ENCODE measurements around the gene PYM1.
"Not testable (repeated sequence)": the region's sequence is repeated elsewhere in the genome, so short reads cannot be mapped to it uniquely, and the experiment has no call there.

The PYM1 gene

DNA sequence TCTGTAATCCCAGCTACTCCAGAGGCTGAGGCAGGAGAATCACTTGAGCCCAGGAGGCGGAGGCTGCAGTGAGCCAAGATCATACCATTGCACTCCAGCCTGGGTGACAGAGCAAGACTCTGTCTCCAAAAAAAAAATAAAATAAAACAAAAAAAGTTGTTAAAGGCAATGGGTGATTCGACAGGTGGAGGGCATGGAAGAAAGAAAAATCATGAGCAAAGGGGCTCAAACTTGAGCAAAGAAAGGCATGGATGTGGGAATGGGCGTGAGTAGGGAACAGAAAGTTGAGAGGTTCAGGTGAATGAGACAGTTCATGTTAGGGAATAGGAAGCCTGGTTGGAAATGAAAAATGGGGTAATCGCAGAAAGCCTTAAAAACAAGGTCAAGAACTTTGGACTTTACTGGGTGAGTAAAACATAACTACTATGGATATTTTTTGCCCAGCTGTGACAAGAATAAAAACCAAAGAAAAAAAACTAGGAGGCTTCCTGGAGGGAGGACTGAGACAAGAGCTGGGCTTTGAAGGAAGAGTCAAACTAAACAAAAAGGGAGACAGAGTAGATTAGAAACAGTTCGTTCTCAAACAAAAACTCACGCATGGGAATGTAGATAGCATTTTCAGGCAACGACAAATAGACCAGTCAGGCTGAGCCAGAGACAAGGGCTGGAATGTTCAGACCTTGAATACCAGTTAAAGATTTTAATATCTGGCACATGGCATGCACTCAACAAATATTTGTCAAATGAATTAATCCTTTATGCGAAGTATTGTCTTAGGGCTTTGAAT, 18.8 kb downstream of the PYM1 start:
- no peak for DNase-seq

DNA sequence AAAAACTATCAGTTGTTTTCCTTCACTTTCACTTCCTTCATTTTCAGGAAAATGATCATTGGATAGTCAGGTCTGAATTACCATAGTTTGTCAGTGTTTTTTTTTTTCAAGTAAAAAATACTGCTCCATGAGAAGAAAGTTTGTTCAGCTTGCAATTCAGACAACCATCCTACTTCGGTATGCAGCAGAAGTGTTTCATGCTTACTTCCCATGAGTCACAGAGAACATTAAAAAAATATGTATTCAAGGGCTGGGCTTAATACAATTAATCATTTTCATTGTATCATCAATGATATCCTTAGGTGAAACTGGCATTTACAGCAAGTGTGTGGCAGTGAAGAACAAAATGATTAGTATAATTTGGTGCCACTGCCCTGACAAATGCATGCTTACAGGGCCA, 21.6 kb downstream of the PYM1 start:
- no peak for DNase-seq

DNA sequence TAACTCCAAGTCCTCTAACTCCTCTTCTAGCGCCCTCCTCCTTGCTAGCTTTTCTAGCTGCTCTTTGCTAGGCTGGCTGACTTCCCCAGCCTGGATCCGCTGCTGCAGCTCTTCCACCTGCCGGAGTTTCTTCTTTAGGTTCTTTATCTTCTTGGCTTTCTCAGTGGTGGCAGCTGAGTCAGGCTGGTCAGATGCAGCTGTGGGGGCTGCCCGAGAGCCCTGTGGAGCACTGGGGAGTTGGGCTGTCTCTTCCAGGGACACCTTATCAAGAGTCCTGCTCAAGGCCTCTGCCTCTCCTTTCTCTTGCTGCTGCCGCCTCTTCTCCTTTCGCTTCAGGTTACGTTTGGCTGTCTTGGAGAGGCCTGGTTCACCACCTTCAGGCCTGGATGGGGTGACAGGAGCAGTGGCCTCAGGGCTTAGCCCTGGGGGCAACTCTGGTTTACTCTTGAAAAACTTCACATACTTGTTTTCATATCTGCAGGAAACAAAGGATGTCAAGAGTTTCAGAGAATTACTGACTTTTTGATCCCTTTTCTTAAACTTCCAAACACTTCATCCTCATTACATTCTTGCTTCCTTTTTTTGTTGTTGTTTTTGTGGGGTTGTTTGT, 25.7 kb downstream of the PYM1 start:
- DNase-seq: no peak

DNA sequence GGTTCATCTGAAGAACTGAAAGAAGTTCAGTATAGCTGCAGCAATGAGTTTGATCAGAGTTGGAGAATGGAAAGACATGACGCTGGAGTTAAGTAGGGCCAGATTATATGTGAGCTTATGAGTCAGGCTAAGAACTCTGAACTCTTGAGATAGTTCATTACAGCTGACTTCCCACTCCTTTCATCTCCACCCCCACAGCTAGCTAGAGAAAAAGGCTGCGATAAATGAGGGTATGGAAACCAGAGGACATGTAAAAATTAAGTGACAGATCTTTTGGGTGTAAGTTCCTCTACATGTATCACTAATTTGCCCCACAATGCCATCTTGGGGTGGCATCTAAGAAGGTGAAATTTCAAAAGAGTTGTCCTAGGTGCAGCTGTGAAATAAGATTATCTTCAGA, 28.6 kb downstream of the PYM1 start:
- DNase-seq: no peak

DNA sequence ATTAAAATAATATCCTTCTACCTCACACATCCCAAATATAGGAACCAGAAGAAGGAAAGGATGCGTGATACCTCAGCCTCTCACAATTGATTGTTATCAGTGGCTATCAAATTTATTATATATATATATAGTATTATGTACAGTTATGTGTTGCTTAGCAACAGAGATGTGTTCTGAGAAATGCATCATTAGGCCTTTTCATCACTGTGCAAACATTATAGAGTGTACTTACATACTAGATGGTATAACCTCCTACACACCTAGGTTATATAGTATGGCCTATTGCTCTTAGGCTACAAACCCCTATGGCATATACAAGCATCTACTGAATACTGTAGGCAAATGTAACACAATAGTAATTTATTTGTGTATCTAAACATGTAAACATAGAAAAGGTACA, 34.0 kb downstream of the PYM1 start:
- no peak for DNase-seq

DNA sequence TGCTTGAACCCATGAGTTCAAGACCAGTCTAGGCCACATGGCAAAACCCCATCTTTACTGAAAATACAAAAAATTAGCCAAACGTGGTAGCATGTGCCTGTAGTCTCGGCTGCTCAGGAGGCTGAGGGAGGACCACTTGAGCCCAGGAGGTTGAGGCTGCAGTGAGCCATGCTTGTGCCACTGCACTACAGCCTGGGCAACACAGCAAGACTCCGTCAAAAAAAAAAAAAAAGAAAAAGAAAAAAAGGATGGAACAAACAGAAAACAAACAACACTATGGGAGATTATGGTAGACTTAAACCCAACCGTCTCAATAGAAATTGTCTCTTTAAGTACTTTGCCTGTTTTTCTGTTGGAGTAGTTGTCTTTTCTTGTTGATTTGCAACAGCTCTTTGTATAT, 36.4 kb downstream of the PYM1 start:
- no peak for DNase-seq

DNA sequence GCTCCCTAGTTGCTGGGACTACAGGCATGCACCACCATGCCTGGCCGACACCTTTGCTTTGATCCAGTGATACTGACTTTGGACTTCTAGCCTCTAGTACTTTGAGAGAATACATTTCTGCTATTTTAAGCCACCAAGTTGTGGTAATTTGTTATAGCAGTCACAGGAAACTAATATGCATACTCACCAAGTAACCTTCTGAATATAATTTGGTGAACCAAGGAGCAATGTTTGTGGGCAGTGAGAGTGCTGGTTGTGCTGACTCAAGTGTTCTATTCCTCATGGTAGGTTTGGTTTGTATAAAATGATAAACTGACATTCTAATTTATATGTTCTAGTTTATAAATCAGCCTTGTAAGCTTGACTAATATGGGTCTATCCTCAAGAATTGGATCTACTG, 42.6 kb downstream of the PYM1 start:
- no peak for DNase-seq

DNA sequence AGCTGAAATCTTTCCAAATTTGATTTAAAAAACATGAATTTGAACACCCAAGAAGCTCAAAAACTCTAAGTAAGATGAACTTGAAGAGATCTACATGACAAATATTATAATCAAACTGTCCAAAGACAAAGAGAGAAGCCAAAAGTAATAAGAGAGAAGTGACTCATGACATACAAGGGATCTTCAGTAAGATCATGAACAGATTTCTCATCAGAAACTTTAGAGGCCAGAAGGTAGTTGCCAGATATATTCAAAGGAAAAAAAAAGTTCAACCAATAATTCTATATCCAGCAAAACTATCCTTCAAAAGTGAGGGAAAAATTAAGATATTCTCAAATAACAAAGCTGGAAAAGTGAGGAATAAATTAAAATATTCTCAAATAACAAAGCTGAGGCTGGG, 49.9 kb downstream of the PYM1 start:
- no peak for DNase-seq

DNA sequence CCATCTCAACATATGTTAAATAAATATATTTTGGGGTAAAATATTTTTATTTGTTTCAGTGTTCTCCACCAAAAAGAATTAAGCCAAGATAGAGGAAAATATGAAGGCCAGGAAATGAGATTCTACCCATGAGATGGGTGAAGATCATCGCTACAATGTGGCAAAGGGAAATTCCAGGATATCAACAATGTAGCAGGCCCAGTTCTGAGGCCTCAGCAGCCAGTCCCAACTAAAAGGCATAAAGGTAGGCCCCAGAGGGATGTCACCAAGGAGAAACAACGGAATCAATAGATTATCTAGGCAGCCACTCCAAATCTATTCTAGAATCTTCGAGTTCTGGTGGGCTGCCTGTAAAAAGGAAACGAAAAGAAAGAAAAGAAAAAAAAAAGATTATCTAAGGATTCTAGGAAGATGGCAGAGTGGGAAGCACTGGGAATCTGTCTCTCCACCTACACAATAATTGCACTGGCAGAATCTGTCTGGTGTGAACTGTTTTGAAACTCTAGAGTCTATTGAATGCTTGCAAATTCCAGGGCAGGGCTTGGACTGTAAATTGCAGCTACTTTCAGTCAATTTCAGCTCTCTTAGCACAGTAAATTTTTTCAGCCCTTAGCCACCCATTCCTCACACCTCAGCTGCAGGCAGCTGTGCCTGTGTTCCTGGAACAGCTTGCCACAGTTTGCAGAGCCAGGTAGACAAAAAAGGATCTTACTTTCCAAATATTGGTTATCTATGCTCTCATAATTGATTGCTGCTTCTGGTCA, 51.8 kb downstream of the PYM1 start:
- no peak for DNase-seq

DNA sequence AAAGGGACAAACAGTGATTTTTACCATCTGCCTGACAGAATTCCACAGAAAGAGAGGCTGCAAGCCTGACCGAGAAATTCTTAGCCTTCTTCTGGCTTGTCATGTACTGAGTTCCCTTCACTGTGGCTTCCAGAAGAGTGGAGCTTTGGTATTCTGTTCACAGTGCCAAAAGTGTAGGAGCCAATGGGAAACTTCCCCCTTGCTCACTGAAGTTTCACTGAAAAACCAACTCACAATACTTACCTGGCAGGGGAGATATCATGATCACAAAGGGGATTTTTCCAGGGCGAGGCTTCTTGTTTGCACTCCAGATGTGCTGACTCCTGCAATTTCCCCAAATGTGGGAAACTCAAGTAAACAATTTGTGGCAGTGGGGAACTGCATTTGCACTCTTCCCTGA, 53.3 kb downstream of the PYM1 start:
- no peak for DNase-seq

DNA sequence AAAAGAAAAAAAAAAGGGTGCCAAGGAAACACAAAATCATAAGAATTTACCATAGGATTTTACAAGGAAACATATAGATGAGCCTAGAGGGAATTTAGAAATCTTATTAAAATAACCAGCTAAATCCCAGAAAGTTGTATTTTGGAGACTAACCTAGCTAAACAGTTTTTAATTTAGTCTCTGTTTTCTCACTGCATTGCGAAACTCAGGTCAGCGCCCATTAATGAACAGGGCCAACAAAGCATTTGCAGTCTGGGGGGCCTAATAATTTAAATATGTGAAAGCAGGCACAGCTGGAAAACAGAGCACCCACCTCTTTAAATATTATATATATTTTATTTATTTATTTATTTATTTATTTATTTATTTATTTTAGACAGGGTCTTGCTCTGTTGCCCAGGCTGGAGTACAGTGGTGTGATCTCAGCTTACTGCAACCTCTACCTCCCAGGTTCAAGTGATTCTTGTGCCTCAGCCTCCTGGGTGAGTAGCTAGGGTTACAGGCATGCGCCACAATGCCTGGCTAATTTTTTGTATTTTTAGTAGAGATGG, 61.2 kb downstream of the PYM1 start:
- DNase-seq: not testable (repeated sequence)

DNA sequence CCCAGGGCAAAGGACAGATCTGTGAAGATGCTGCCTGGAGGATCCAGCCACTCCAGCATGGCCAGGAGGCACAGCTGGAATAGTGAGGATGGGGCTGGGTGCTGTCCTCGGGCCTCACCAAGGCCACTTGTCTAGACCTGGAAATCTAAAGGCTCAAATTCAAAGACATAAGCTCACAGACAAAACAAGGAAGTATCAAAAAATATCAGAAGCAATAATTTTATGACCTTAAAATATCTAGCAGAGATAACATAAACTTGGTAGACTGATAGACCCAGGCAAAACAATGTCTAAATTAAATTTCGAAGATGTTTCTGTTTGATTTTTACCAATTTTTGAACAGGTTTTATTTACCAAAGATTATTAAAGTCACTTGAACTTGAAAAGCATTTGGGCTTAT, 62.4 kb downstream of the PYM1 start:
- no peak for DNase-seq

DNA sequence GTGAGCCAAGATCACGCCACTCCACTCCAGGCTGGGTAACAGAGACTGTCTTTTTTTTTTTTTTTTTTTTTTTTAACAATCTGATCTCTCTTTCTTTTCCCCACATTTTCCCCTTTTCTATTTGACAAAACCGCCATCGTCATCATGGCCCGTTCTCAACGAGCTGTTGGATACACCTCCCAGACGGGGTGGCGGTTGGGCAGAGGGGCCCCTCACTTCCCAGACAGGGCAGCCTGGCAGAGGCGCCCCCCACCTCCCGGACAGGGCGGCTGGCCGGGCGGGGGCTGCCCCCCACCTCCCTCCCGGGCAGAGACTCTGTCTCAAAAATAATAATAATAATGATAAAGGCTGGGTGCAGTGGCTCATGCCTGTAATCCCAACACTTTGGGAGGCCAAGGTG, 64.8 kb downstream of the PYM1 start:
- DNase-seq: not testable (repeated sequence)

DNA sequence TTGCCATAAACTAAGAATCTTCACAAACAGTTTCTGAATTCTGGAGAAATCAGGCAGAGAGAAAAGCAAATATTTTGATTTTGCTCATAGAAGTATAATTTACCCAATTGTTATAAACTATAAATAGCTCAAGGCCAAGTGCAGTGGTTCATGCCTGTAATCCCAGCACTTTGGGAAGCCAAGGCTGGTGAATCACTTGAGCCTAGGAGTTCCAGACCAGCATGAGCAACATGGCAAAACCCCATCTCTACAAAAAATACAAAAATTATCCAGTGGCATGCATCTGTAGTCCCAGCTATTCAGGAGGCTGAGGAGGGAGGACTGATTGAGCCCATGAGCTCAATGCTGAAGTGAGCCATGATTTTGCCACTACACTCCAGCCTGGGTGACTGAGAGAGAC, 65.4 kb downstream of the PYM1 start:
- no peak for DNase-seq

DNA sequence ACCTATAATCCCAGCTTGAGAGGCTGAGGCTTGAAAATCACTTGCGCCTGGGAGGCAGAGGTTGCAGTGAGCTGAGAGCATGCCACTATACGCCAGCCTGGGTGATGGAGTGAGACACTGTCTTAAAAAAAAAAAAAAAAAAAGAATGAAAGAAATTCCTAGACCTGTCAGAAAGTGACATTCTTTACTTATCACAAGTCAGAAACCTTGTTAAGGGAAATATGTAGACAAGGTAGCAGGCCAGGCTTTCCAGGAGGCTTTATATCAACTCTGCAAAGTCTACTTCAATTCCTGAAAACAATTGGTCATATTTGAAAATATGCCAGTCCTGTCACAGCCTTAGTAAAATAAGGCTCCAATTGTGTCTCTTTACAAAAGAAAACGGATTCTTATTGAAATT, 65.8 kb downstream of the PYM1 start:
- DNase-seq: no peak

DNA sequence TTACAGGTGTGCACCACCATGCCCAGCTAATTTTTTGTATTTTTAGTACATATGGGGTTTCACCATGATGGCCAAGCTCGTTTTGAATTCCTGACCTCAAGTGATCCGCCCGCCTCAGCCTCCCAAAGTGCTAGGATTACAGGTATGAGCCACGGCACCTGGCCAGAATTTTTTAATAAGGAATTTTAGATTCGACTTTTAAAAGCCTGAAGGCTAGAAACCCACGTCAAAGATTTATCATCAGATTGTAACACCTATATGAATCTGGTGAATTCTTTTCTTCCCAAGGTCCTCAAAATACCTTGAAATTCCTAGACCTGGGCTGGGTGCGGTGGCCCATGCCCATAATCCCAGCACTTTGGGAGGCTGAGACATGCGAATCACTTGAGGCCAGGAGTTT, 66.3 kb downstream of the PYM1 start:
- DNase-seq: no peak

DNA sequence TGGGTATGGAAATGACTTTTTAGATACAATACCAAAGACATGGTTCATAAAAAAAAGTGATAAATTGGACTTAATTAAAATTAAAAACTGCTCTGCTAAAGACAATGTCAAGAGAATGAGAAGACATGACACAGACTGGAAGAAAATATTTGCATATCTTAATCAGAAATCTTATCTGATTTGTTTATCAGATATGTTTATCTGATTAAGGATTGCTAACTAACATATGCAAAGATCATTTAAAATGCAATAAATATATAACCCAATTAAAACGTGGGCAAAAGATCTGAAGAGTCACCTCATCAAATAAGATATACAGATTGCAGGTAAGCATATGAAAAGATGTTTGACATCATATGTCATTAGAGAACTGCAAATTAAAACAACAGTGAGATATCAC, 75.0 kb downstream of the PYM1 start:
- no peak for DNase-seq
